Measurements from ENCODE around the gene VIT. TPM values are rescaled to one million over a fixed set of nuclear protein-coding genes. Genes with fewer than 3 reads are reported as not detected.

The VIT gene
- total RNA-seq, 4 donors from 2014 or later = 1.2 to 5.0 (median 3.8) TPM

DNA sequence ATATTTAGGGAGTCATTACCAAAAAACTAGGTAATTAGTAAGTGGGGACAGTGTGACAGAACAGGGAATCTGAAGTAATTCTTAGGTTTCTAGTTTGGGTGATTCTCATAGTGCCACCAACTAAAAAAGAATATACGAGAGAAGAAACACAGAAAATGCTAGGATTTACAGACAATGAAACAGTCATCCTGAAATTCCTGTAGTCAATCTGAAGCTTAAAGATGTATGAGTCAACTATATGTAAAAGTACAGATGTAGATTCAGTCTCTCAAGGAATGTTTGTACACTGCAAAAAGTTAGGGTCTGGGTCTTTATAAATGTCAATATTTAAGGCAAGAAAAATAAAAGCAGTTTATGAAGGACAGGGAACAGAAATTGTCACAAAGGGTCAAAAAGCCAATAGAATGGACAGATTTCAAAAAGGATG is 162.9 kb downstream of the VIT start:
- no peak overlapping the region for H3K4me3 ChIP-seq
- H3K27me3 ChIP-seq = no peaks in the 10 kb centered on the region
- H3K9me3 ChIP-seq = no peaks in the 10 kb centered on the region
- peaks cover 0 to 30% (median 0%) of the 10 kb centered on the region in 3 donors for H3K36me3 ChIP-seq
- peak overlapping the region in 2 of 4 donors; percentile 41 to 56 for H3K27ac ChIP-seq
- H3K4me1 ChIP-seq = no peaks in the 10 kb centered on the region
- DNase-seq = no peak
- no peak for TF ChIP-seq POLR2A (IDR thresholded peaks at IDR 0.05)
- TF ChIP-seq CTCF (IDR thresholded peaks at IDR 0.05) = no peak

DNA sequence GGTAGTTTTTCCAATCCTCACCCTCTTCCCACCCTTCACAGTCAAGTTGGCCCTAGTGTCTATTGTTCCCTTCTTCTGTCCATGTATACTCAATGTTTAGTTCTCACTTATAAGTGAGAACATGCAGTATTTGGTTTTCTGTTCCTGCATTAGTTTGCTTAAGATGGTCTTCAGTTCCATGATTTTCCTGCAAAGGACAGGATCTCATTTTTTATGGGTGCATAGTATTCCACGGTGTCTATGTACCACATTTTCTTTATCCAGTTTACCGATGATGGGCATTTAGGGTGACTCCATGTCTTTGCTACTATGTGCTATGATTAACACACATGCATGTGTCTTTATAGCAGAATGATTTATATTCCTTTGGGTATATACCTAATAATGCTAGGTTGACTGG is 165.4 kb downstream of the VIT start:
- TF ChIP-seq POLR2A (IDR thresholded peaks at IDR 0.05) = no peak
- TF ChIP-seq CTCF (IDR thresholded peaks at IDR 0.05) = no peak
- no peak overlapping the region for H3K27ac ChIP-seq
- no peaks in the 10 kb centered on the region for H3K4me1 ChIP-seq
- DNase-seq = no peak
- peaks cover 0 to 36% (median 0%) of the 10 kb centered on the region in 3 donors for H3K36me3 ChIP-seq
- no peaks in the 10 kb centered on the region for H3K27me3 ChIP-seq
- no peaks in the 10 kb centered on the region for H3K9me3 ChIP-seq
- H3K4me3 ChIP-seq = no peak overlapping the region

Other genes starting within 250 kb of the VIT start
- 10 to 100 TPM; 53.4 to 97.4 (median 64.4) TPM for gene FEZ2, start 98.5 kb upstream of the VIT start, total RNA-seq

Data from Peyer's patch (tissue), 4 donors.